ENCODE data around the gene ZNF438. TPM values are rescaled to one million over a fixed set of nuclear protein-coding genes. Genes with fewer than 3 reads are reported as not detected.

Gene ZNF438
- total RNA-seq, 2 donors from 2014 or later: 2.6 to 3.0 TPM

DNA sequence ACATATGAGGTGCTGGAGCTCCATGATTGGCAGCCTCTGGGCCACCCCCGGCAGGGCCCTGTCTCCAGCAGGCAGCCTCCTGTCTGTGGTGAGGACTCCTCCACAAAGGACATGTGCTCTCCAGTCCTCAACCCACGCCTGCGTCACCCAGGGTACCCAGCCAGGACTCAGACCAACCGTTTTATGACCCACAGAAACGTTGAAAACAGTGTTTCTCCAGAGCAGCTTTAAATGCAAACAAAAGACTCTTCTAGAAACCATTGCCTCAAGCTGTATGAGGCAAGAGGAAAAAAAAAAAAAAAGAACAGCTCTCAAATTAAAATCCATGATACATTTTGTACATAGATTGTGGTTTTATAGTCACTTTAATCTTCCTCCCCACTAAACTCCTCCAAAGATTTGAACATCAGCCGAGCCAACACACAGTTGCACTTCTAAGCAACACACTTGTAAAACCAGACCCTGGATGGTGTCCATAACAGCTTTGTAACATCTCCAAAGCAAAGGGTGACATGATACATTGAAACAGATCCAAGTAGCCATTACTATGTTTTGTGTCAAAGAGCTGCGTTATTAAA, 227.1 kb downstream of the ZNF438 start:
- Mint-ChIP-seq H3K4me1 (no peaks in the 10 kb centered on the region), H3K4me3 (no peak overlapping the region)

DNA sequence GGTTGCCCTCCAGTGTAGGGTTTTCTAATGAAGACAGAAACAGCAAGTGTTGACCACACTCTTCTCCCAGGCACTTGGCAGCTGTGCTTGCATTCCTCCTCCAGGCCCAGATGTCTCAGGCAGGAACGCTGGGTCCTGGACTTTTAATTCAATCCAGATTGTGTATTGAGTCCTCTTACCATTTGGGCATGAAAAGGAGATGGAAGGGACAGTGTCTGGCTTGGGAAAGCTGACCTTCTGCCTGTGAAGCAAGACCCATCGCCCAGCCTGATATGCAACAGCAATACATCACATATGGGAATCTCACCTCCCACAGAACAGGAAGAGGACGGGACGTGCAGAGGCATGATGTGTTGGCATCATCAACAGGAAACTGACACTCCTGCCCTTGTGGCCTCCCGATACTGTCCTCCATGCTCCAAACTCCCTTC, 227.8 kb downstream of the ZNF438 start:
- Mint-ChIP-seq H3K4me1 (no peaks in the 10 kb centered on the region), H3K36me3 (ENCODE audit: low read depth) (no peaks in the 10 kb centered on the region), H3K9me3 (peaks cover 16% of the 10 kb centered on the region), H3K27ac (no peak overlapping the region), H3K4me3 (no peak overlapping the region), H3K27me3 (ENCODE audit: insufficient read depth) (peaks cover 32% of the 10 kb centered on the region)
- DNase-seq: no peak
- Histone ChIP-seq H3K4me3 (ENCODE audit: low read length) (no peak overlapping the region), H3K36me3 (ENCODE audit: control insufficient read depth, insufficient read depth, low read length) (no peaks in the 10 kb centered on the region), H3K4me1 (ENCODE audit: control insufficient read depth, insufficient read depth, low read length) (no peaks in the 10 kb centered on the region), H3K9me3 (ENCODE audit: control insufficient read depth, low read length) (no peaks in the 10 kb centered on the region), H3K27ac (ENCODE audit: low read depth, low read length) (no peak overlapping the region), H3K9ac (ENCODE audit: extremely low read depth, low read length, poor library complexity, severe bottlenecking) (no peak overlapping the region), H3K27me3 (ENCODE audit: control insufficient read depth, insufficient read depth, low read length, poor library complexity, severe bottlenecking) (no peaks in the 10 kb centered on the region)
- TF ChIP-seq, protein P1, sequence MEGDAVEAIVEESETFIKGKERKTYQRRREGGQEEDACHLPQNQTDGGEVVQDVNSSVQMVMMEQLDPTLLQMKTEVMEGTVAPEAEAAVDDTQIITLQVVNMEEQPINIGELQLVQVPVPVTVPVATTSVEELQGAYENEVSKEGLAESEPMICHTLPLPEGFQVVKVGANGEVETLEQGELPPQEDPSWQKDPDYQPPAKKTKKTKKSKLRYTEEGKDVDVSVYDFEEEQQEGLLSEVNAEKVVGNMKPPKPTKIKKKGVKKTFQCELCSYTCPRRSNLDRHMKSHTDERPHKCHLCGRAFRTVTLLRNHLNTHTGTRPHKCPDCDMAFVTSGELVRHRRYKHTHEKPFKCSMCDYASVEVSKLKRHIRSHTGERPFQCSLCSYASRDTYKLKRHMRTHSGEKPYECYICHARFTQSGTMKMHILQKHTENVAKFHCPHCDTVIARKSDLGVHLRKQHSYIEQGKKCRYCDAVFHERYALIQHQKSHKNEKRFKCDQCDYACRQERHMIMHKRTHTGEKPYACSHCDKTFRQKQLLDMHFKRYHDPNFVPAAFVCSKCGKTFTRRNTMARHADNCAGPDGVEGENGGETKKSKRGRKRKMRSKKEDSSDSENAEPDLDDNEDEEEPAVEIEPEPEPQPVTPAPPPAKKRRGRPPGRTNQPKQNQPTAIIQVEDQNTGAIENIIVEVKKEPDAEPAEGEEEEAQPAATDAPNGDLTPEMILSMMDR (conservative IDR thresholded peaks at IDR 0.05): no peak
- 92% methylated on average over 2 to 5 of the region's 5 CpGs for WGBS, 2 experiments (ENCODE audit: insufficient coverage in 1 of 2, insufficient read length in 1 of 2)

More for the DNA sequence above, 227.1 kb downstream of the ZNF438 start:
- Mint-ChIP-seq H3K27ac (no peak overlapping the region), H3K9me3 (peaks cover 16% of the 10 kb centered on the region), H3K36me3 (ENCODE audit: low read depth) (no peaks in the 10 kb centered on the region), H3K27me3 (ENCODE audit: insufficient read depth) (peaks cover 39% of the 10 kb centered on the region)
- H3K9ac ChIP-seq (ENCODE audit: extremely low read depth, low read length, poor library complexity, severe bottlenecking): no peak overlapping the region
- 85 to 93% methylated on average over 3 to 7 of the region's 7 CpGs for WGBS, 2 experiments (ENCODE audit: insufficient coverage in 1 of 2, insufficient read length in 1 of 2)
- DNase-seq: no peak
- H3K27ac ChIP-seq (ENCODE audit: low read depth, low read length): no peak overlapping the region
- no peaks in the 10 kb centered on the region for H3K27me3 ChIP-seq (ENCODE audit: control insufficient read depth, insufficient read depth, low read length, poor library complexity, severe bottlenecking)
- TF ChIP-seq, protein P1 (conservative IDR thresholded peaks at IDR 0.05): no peak
- H3K9me3 ChIP-seq (ENCODE audit: control insufficient read depth, low read length): no peaks in the 10 kb centered on the region
- no peak overlapping the region for H3K4me3 ChIP-seq (ENCODE audit: low read length)
- no peaks in the 10 kb centered on the region for H3K36me3 ChIP-seq (ENCODE audit: control insufficient read depth, insufficient read depth, low read length)
- no peaks in the 10 kb centered on the region for H3K4me1 ChIP-seq (ENCODE audit: control insufficient read depth, insufficient read depth, low read length)

DNA sequence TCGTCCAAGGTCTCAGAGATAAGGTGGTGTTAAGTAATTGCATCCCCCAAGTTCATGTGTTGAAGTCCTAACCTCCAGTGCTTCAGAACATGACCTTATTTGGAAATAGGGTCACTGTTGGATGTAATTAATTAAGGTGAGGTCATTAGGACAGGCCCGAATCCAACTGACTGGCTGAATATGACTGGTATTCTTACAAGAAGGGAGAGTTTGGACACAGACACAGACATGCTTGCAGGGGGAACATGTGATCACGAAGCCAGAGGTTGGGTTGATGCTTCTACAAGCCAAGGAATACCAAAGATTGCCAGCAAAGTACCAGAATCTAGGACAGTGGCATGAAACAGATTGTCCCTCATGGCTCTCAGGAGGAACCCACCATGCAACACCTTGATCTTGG, 228.6 kb downstream of the ZNF438 start:
- 90 to 95% methylated on average over 3 of the region's 3 CpGs for WGBS, 2 experiments (ENCODE audit: insufficient coverage in 1 of 2, insufficient read length in 1 of 2)
- Histone ChIP-seq H3K36me3 (ENCODE audit: control insufficient read depth, insufficient read depth, low read length) (no peaks in the 10 kb centered on the region), H3K9me3 (ENCODE audit: control insufficient read depth, low read length) (no peaks in the 10 kb centered on the region), H3K4me3 (ENCODE audit: low read length) (no peak overlapping the region), H3K4me1 (ENCODE audit: control insufficient read depth, insufficient read depth, low read length) (no peaks in the 10 kb centered on the region), H3K9ac (ENCODE audit: extremely low read depth, low read length, poor library complexity, severe bottlenecking) (no peak overlapping the region), H3K27ac (ENCODE audit: low read depth, low read length) (no peak overlapping the region), H3K27me3 (ENCODE audit: control insufficient read depth, insufficient read depth, low read length, poor library complexity, severe bottlenecking) (no peaks in the 10 kb centered on the region)
- TF ChIP-seq, protein P1 (conservative IDR thresholded peaks at IDR 0.05): no peak
- H3K27me3 Mint-ChIP-seq (ENCODE audit: insufficient read depth): peaks cover 30% of the 10 kb centered on the region
- H3K27ac Mint-ChIP-seq: no peak overlapping the region
- H3K4me1 Mint-ChIP-seq: no peaks in the 10 kb centered on the region
- no peak for DNase-seq
- H3K9me3 Mint-ChIP-seq: peaks cover 13% of the 10 kb centered on the region
- H3K36me3 Mint-ChIP-seq (ENCODE audit: low read depth): no peaks in the 10 kb centered on the region
- no peak overlapping the region for H3K4me3 Mint-ChIP-seq
